NOMO-1 treated with DMSO at 0.1 percent for 48 hours (cell line): ENCODE data around the gene RPL13A.
"Not testable (repeated sequence)": the region's sequence is repeated elsewhere in the genome, so short reads cannot be mapped to it uniquely, and the experiment has no call there.

Experiments
- DNase-seq: peaks from one replicate; lab custom pipeline; 2025; ENCODE audit not compliant: unreplicated experiment; lab: John Stamatoyannopoulos, UW

RPL13A gene

DNA sequence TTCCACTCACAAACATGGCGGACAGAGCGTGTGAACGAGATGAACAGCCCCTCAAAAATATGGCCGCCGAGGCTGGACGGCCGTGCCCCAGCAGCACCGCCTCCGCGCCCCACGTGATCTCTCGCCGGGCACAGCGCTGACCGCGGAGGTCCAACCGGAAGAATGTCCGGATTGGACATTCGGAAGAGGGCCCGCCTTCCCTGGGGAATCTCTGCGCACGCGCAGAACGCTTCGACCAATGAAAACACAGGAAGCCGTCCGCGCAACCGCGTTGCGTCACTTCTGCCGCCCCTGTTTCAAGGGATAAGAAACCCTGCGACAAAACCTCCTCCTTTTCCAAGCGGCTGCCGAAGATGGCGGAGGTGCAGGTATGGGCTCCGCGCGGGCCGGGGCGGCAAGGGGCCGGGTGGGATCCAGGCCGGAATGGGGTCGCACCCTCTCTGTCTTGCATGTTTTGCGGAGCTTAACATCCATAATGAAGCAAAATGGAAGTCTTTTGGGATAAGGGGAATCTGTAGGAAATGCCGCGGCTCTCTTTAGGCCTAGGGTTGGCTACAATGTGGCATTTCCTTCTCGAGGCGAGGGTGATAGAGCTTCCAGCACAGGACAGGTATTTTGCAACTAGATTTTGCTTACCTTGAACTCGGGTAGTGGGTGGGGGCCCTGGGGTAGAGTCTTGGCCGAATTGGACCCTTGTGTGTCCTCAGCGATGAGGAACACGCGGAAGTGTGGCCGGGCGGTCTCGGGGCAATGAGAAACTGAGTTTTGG, at the start of gene RPL13A:
Gene RPL13A (plus strand): TSS at position 332 of the 769 bp plus-strand sequence. CDS start 22 bp downstream, at position 354.
- DNase-seq = peak; percentile 98

GRCh38 chr19:49438261-49438660, 49.1 kb upstream of the RPL13A start:
- DNase-seq = no peak

GRCh38 chr19:49439836-49440235, 47.6 kb upstream of the RPL13A start:
- DNase-seq = no peak

GRCh38 chr19:49440439-49441209, 46.8 kb upstream of the RPL13A start:
- DNase-seq = no peak

DNA sequence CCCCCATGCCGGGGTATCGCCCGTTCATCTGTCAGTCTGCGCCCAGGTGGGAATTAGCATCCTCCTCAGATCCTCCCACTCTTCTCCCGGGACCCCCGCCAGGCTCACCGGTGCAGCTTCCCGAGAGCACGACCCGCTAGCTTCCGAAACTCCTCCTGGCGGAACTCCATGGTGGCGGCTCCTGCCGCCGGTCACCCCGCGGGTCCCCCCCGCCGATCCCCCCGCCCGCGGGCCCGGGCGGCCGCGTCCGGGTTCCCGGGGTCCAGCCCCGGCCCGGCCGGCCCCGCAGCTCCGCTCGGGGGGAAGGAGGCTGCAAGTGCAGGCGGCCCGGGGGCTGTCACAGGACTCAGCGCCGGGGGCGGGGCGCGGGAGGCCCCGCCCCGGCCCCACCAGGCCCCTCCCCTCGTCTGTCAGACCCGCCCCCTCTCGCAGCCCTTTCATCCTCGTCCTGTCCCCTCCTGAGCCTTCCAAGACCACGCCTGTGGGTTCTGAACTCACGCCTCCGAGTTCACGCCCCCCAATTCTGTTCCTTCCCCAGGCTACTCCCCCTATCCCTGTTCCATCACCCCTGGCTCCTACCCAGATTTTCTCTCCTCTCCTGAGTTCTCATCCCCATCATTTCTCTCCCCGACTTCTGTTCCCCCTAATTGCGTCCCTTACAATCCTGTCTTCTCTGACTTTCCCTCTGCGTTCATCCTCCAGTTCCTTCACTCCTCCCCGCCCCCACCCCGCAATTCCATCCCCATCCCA, 46.0 kb upstream of the RPL13A start, which contains the start of gene SLC17A7:
Gene SLC17A7 (minus strand): TSS at position 318 of the 750 bp plus-strand sequence. CDS start 148 bp downstream, at position 170.
- no peak for DNase-seq

GRCh38 chr19:49441960-49442350, 45.5 kb upstream of the RPL13A start:
- DNase-seq = no peak

DNA sequence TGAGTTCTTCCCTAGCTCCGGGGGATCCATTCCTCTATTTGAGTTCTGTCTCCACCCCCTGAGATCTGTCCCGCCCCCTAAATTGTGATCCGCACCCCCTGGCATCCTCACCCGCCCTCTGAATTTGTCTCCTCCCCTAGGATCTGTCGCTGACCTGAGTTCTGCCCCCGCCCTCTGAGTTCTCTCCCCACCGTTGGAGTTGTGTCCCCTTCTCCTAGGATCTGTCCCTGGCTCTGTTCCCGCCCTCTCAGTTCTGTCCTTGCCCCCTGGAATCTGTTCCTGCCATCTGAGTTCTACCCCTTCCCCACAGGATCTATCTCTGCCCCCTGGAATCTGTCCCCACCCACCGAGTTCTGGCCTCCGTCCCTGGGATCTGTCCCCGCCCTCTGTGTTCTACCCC, 45.1 kb upstream of the RPL13A start:
- DNase-seq = peak; percentile 38

DNA sequence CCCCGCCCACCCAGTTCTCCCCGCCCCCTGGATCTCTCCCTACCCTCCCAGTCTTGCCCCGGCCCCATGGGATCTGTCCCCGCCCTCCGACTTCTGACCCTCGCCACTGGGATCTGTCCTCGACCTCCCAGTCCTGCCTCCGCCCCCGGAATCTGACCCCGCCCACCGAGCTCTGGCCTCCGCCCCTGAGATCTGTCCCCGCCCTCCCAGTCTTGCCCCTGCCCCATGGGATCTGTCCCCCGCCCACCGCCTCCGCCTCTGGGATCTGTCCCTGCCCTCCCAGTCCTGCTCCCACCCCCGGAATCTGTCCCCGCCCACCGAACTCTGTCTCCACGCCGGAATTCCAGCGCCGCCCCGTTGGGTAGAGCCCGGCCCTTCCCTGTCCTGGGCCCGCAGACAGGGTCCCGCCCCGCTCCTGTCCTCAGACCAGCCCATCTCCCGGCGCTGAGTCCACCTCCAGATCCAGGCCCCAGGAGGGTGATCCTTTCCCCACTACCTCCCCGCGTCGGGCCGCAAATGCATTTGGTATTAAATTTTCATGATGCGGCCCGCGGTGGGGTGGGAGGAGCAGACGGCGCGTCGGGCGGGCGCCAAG, 44.5 kb upstream of the RPL13A start:
- peak; percentile 51 for DNase-seq

- peak; percentile 93 for DNase-seq
These were observed 43.9 kb upstream of the RPL13A start for GRCh38 chr19:49443366-49444099.

- DNase-seq = not testable (repeated sequence)
These were observed 43.2 kb upstream of the RPL13A start for GRCh38 chr19:49444100-49444700.

- DNase-seq = no peak
These were observed 41.4 kb upstream of the RPL13A start for GRCh38 chr19:49445997-49446396.

GRCh38 chr19:49447485-49448431, 39.6 kb upstream of the RPL13A start:
- DNase-seq = no peak

DNA sequence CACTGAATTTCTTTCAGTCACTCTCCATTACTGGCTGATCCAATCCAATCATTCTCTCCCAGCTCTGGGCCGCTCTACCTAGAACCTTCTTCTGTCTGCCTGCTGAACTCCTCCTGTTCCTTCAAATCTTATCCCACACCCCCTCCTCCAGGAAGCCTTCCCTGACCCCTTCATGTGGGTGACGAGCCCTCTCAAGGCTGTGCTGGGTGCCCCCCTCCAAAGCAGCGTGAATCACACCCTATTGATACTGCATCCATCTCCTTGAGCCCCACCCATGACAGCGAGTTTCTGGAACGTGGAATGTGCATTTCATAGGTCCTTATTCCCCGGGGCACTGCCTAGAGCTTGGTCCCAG, 39.0 kb upstream of the RPL13A start:
- no peak for DNase-seq

DNA sequence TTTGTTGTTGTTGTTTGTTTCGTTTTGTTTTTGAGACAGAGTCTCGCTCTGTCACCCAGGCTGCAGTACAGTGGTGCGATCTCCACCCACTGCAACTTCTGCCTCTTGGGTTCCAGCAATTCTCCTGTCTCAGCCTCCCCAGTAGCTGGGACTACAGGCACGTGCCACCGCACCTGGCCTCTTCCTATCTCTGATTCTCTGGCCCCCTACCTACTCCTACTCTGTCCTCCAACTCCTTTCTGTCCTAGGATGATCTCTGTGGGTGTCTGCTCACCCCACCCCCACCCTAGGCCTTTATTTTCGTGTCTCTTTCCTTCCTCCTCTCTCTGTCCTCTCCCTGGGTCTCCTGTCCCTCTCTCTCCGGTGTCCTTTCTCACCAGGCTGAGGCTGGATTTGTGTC, 37.0 kb upstream of the RPL13A start:
- no peak for DNase-seq

GRCh38 chr19:49451430-49452181, 35.8 kb upstream of the RPL13A start, which contains the start of gene PIH1D1:
TSS of gene PIH1D1 (minus strand) at chr19:49451814. CDS start at chr19:49451574, 240 bp downstream.
- peak; percentile 99 for DNase-seq

- peak; percentile 97 for DNase-seq
These were observed 34.2 kb upstream of the RPL13A start, which contains the start of gene ALDH16A1 for GRCh38 chr19:49453013-49453756. TSS of gene ALDH16A1 (plus strand) at chr19:49453225. CDS start at chr19:49453332, 107 bp downstream.

GRCh38 chr19:49453757-49454240, 33.6 kb upstream of the RPL13A start:
- DNase-seq = no peak
